ENCODE measurements around the gene RAD51C. TPM values are rescaled to one million over a fixed set of nuclear protein-coding genes. Genes with fewer than 3 reads are reported as not detected.

Gene RAD51C
- total RNA-seq, 2 donors from 2014 or later, result 30.4 to 32.5 TPM

GRCh38 chr17:58660621-58661020 lies 31.8 kb upstream of the RAD51C start:
- intact Hi-C loops (cut with DNase I), result no loop called here
- Histone ChIP-seq H3K4me1 (replicated peaks) (no peaks in the 10 kb centered on the region), H3K9me3 (no peaks in the 10 kb centered on the region), H3K36me3 (no peaks in the 10 kb centered on the region), H3K4me3 (no peak overlapping the region), H3K27me3 (replicated peaks; ENCODE audit: insufficient read depth) (no peaks in the 10 kb centered on the region), H3K27ac (no peak overlapping the region)
- 90% methylated on average over 4 of the region's 4 CpGs for WGBS
- DNase-seq (ENCODE audit: low spot score), result no peak
- TF ChIP-seq POLR2A (IDR thresholded peaks at IDR 0.05), result no peak
- TF ChIP-seq POLR2AphosphoS5 (IDR thresholded peaks at IDR 0.05), result no peak
- TF ChIP-seq, protein P1, sequence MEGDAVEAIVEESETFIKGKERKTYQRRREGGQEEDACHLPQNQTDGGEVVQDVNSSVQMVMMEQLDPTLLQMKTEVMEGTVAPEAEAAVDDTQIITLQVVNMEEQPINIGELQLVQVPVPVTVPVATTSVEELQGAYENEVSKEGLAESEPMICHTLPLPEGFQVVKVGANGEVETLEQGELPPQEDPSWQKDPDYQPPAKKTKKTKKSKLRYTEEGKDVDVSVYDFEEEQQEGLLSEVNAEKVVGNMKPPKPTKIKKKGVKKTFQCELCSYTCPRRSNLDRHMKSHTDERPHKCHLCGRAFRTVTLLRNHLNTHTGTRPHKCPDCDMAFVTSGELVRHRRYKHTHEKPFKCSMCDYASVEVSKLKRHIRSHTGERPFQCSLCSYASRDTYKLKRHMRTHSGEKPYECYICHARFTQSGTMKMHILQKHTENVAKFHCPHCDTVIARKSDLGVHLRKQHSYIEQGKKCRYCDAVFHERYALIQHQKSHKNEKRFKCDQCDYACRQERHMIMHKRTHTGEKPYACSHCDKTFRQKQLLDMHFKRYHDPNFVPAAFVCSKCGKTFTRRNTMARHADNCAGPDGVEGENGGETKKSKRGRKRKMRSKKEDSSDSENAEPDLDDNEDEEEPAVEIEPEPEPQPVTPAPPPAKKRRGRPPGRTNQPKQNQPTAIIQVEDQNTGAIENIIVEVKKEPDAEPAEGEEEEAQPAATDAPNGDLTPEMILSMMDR (IDR thresholded peaks at IDR 0.05), result no peak

DNA sequence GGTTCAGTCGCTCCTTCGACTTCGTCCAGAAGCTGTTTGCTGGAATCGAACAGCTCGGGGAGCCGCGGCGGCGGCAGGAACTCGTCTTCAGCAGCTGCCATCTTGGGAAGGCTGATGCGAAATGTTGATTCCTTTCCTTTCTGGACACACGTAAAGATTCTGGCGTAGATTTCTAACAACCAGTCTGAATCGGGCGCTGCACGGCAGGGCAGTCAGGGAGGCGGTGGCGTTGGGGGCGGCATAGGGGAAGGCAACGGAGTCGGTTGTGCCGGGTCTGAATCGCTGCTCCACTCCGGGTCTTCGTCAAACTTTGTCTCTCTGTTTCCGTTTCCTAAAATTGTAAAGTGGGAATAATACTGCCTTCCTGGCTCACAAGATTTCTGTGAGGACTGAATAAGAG lies 30.9 kb upstream of the RAD51C start:
- 89% methylated on average over 26 of the region's 26 CpGs for WGBS
- intact Hi-C loops (cut with DNase I), result no loop called here
- no peak overlapping the region for H3K27ac ChIP-seq
- no peaks in the 10 kb centered on the region for H3K27me3 ChIP-seq (replicated peaks; ENCODE audit: insufficient read depth)
- no peak for TF ChIP-seq POLR2AphosphoS5 (IDR thresholded peaks at IDR 0.05)
- TF ChIP-seq POLR2A (IDR thresholded peaks at IDR 0.05), result no peak
- TF ChIP-seq, protein P1 (IDR thresholded peaks at IDR 0.05), result no peak
- H3K36me3 ChIP-seq, result no peaks in the 10 kb centered on the region
- no peak overlapping the region for H3K4me3 ChIP-seq
- H3K9me3 ChIP-seq, result no peaks in the 10 kb centered on the region
- DNase-seq (ENCODE audit: low spot score), result no peak
- no peaks in the 10 kb centered on the region for H3K4me1 ChIP-seq (replicated peaks)

GRCh38 chr17:58664302-58664701 lies 28.1 kb upstream of the RAD51C start:
- no peaks in the 10 kb centered on the region for H3K36me3 ChIP-seq
- DNase-seq (ENCODE audit: low spot score), result no peak
- no peaks in the 10 kb centered on the region for H3K4me1 ChIP-seq (replicated peaks)
- intact Hi-C loops (cut with DNase I), result no loop called here
- H3K4me3 ChIP-seq, result no peak overlapping the region
- H3K27ac ChIP-seq, result peak overlapping the region in 1 of 2 donors; percentile 91
- no peaks in the 10 kb centered on the region for H3K27me3 ChIP-seq (replicated peaks; ENCODE audit: insufficient read depth)
- TF ChIP-seq POLR2AphosphoS5 (IDR thresholded peaks at IDR 0.05) (no peak), POLR2A (IDR thresholded peaks at IDR 0.05) (no peak)
- TF ChIP-seq, protein P1 (IDR thresholded peaks at IDR 0.05), result no peak
- WGBS, result 61% methylated on average over 2 of the region's 2 CpGs
- no peaks in the 10 kb centered on the region for H3K9me3 ChIP-seq

- H3K4me1 ChIP-seq (replicated peaks), result no peaks in the 10 kb centered on the region
- peak overlapping the region; percentile 25 to 35 for H3K4me3 ChIP-seq
- intact Hi-C loops (cut with DNase I), result no loop called here
- no peaks in the 10 kb centered on the region for H3K27me3 ChIP-seq (replicated peaks; ENCODE audit: insufficient read depth)
- peak; percentile 12 for DNase-seq (ENCODE audit: low spot score)
- H3K9me3 ChIP-seq, result no peaks in the 10 kb centered on the region
- TF ChIP-seq POLR2AphosphoS5 (IDR thresholded peaks at IDR 0.05) (no peak), POLR2A (IDR thresholded peaks at IDR 0.05) (no peak)
- TF ChIP-seq, protein P1 (IDR thresholded peaks at IDR 0.05), result no peak
- no peaks in the 10 kb centered on the region for H3K36me3 ChIP-seq
- peak overlapping the region; percentile 88 to 91 for H3K27ac ChIP-seq
- 59% methylated on average over 25 of the region's 25 CpGs for WGBS
Observed at GRCh38 chr17:58665946-58666857, 26.2 kb upstream of the RAD51C start.

DNA sequence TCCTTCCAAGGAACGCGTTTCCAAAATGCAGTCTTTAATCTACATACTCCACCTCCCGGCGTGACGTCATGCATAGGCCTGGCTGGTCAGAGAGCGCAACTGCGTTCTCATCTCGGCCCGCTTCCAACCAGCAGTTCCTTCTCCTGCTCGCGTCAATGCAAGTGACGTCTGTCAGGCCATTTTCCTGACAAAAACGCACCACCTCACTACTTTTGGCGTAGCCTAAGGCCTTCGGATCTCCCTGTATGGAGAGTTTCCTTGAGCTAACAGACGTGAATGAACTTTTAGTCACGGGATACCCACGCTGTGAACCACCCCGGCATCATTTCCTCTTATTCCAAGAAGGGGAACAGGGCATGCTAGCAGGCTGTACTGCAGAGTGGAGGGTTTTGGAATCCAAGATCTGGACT lies 25.5 kb upstream of the RAD51C start:
- 23% methylated on average over 19 of the region's 19 CpGs for WGBS
- Histone ChIP-seq H3K27ac (peak overlapping the region; percentile 88 to 91), H3K27me3 (replicated peaks; ENCODE audit: insufficient read depth) (no peaks in the 10 kb centered on the region), H3K4me3 (peak overlapping the region; percentile 25 to 35), H3K9me3 (no peaks in the 10 kb centered on the region), H3K36me3 (no peaks in the 10 kb centered on the region), H3K4me1 (replicated peaks) (no peaks in the 10 kb centered on the region)
- TF ChIP-seq POLR2AphosphoS5 (IDR thresholded peaks at IDR 0.05) (peak; percentile 59), POLR2A (IDR thresholded peaks at IDR 0.05) (peak; percentile 38)
- TF ChIP-seq, protein P1 (IDR thresholded peaks at IDR 0.05), result no peak
- intact Hi-C loops (cut with DNase I), result no loop called here
- DNase-seq (ENCODE audit: low spot score), result peak; percentile 92

Measured in prostate gland (tissue), 2 donors.